ENCODE data around the gene ARHGAP26.

DNA sequence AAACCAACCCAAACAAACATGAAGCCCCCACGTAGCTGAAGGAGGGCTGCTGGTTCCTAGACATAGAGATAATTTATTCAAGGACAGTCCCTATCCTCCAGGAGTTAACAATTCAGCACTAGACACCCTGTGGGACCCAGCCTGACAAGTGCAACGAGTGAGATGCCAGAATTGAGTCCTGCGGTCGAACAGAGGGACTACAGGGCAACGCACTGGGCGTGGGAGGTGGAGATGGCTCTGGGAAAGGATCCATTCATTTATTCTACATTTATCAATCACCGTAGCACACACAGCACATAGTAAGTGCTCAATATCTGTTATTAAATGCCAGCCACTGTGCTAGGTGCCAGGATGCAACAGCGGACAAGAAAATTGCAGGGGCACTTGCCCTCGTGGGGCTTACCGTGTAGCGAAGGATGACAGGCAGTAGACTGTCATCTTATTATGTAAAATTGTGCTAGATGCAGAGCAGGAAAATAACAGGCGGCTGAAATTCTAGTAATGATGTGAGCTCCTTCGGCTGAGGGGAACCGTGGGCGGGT lies 855 bp upstream of the ARHGAP26 start:
- TF ChIP-seq, protein P1, sequence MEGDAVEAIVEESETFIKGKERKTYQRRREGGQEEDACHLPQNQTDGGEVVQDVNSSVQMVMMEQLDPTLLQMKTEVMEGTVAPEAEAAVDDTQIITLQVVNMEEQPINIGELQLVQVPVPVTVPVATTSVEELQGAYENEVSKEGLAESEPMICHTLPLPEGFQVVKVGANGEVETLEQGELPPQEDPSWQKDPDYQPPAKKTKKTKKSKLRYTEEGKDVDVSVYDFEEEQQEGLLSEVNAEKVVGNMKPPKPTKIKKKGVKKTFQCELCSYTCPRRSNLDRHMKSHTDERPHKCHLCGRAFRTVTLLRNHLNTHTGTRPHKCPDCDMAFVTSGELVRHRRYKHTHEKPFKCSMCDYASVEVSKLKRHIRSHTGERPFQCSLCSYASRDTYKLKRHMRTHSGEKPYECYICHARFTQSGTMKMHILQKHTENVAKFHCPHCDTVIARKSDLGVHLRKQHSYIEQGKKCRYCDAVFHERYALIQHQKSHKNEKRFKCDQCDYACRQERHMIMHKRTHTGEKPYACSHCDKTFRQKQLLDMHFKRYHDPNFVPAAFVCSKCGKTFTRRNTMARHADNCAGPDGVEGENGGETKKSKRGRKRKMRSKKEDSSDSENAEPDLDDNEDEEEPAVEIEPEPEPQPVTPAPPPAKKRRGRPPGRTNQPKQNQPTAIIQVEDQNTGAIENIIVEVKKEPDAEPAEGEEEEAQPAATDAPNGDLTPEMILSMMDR (IDR thresholded peaks at IDR 0.05), result no peak
- TF ChIP-seq POLR2A (IDR thresholded peaks at IDR 0.05), result no peak
- no peak for TF ChIP-seq POLR2AphosphoS5 (IDR thresholded peaks at IDR 0.05)
- TF ChIP-seq EP300 (IDR thresholded peaks at IDR 0.05), result no peak
